AG09309 (cell line): ENCODE measurements around the gene SLC40A1.

Source experiments
- DNase-seq: peaks from one replicate; pipeline ENCODE4 v3.0.0-alpha.2; 2010; ENCODE audit warnings: low read depth
- H3K4me3 ChIP-seq: 2 replicates; pipeline ENCODE4 v1.5.1; 2011; ENCODE audit warnings: mild to moderate bottlenecking, low read depth, low read length, moderate library complexity; ENCODE audit not compliant: control insufficient read depth
- TF ChIP-seq, protein P1 (sequence below): IDR thresholded peaks from 2 replicates; pipeline ENCODE4 v1.5.1; 2011; ENCODE audit warnings: mild to moderate bottlenecking, low read depth, low read length, inconsistent platforms; ENCODE audit not compliant: insufficient read depth, control insufficient read depth; ENCODE audit errors: missing control alignments

The SLC40A1 gene

DNA sequence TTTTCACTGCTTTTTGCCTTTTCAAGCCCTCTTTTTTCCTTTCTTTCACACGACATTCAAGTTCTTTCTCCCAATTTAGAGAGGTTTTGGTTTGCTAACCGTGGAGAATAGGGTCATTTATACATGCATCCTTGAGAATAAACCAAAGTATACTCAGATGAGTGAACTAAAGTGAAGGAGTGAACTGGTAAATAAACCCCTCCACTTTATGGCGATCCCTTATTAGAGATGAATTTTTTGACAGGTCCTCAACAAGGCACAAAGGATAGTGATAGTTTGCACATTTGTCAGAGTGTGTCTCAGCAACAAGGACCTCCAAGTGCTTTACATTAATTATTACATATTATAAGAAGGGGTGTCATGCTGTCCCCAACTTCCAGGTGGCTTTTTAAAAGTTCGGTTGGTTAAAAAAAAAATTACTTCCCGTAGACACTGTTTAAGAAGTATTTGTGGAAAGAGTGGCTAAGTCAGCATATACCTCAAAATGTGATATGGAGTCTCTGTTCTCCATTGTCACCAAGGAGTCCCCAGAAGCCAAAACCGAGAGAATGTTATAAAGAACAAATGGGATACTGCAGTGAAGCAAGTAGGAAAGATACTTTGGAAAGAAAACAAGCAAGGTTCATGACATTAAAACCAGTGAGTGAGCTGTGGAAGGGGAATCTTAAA lies 1.7 kb upstream of the SLC40A1 start:
- TF ChIP-seq, protein P1, sequence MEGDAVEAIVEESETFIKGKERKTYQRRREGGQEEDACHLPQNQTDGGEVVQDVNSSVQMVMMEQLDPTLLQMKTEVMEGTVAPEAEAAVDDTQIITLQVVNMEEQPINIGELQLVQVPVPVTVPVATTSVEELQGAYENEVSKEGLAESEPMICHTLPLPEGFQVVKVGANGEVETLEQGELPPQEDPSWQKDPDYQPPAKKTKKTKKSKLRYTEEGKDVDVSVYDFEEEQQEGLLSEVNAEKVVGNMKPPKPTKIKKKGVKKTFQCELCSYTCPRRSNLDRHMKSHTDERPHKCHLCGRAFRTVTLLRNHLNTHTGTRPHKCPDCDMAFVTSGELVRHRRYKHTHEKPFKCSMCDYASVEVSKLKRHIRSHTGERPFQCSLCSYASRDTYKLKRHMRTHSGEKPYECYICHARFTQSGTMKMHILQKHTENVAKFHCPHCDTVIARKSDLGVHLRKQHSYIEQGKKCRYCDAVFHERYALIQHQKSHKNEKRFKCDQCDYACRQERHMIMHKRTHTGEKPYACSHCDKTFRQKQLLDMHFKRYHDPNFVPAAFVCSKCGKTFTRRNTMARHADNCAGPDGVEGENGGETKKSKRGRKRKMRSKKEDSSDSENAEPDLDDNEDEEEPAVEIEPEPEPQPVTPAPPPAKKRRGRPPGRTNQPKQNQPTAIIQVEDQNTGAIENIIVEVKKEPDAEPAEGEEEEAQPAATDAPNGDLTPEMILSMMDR: no peak
- DNase-seq: no peak
- H3K4me3 ChIP-seq: no peak overlapping the region

DNA sequence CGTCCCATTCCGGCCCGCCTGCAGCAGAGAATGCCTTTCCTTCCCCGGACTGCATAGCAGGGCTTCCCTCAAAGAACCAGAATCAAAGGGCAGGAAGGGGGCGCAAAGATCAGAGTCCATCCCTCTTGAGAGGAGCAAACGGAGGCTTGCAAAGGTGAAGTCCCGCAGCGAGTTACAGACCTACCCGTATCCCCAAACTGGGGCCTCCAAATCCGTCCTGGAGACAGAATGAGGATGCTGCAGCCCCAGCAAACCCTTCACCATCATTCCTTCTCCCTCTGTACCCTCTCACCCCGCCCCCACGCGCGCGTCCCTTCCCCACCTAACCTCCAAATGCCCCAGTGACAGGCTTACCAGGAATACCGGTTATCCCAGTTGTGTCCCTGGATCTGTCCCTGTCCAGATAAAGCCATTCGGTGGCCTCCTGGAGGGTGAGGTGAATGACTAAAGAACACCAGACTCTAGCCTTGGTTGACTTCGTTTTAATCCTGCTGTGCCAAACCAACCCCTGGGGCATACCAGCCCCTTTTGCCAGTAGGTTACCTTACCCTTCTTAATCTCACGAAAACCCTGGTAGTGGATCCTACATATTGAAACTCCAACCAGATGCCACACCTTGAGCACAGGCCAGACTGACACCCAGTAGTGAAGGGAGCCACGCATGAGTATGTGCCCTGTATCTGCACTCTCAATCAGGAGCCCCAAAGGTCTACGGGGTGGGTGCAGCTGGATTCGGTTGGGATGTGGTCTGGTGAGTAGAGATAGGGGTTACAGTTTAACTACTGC lies 961 bp upstream of the SLC40A1 start:
- DNase-seq: no peak
- TF ChIP-seq, protein P1: no peak
- H3K4me3 ChIP-seq: peak overlapping the region; percentile 52

DNA sequence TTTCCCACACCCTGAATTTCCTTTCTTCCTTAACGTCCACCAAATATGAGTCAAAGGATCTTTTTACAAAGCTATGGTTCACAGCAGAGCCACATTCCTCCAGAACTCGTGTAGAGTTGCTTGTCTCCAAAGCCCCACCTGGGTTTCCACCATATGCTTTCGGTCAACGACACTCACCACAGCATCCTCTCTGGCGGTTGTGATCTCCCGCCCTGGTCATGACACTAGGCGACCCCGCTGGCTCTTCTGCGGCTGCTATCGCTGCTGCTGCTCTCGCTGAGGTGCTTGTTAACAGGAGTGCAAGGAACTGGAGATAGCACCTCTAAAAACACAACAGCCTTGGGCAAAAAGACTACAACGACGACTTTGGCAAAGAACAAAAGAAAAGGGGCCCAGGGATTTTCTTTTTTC lies 340 bp downstream of the SLC40A1 start:
- no peak for DNase-seq
- H3K4me3 ChIP-seq: peak overlapping the region; percentile 52
- TF ChIP-seq, protein P1: no peak

DNA sequence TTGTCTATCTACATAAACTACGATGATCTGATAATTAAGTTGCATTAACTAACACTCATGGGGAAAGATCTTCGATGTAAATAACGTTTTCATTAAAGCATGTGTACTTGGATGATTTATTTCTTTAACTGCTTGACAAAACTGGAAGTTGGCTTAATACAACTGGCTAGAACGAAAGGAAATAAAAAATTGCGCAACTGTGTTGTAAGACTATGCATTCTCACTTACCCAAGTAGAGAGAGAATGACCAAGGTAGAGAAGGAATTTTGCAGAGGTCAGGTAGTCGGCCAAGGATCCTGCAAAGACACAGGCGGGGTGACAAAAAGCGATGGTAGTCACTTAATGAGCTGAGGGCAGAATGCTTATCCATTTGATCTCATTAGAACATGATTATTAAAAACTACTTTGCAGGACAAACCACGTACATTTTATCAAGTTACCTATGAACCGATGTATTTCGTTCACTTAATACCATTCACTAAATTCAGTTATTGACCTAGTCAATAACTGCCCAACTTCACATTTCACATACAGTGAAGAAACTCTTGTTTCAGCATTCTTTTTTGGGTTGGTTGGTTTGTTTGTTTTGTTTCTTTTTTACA lies 900 bp downstream of the SLC40A1 start:
- no peak overlapping the region; the same call in none of the 2 replicates for H3K4me3 ChIP-seq
- DNase-seq: no peak
- TF ChIP-seq, protein P1: no peak

DNA sequence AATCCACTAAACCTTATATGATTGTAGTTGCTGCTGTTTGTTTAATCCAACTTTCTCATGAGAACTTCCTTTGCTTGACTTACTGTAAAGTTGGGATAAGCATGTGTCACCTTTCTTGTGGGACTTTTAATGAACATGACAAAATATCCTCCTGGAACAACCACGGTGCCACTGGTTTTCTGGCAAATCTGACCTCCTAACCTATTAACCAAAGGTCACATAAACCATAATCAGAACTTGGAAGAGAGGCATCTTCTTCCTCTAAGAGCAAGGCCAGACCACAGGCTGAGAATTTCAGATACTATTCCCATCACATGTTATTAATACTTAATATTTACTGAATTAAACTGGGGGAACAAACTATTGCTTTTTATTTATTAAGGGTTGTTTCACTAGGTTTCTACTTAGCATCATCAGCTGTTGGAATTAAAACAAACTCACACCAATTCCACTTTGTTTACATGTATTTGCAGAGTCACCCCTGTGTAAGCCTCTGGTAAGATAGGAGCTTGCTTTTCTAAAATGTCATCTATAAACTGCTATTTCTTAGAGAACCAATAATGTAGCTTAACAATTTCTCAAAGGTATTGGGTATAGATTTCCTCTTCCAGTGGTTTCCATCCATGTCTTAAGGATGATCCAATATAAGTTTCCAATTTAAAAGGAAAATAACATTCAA lies 2.2 kb downstream of the SLC40A1 start:
- DNase-seq: no peak
- TF ChIP-seq, protein P1: no peak

DNA sequence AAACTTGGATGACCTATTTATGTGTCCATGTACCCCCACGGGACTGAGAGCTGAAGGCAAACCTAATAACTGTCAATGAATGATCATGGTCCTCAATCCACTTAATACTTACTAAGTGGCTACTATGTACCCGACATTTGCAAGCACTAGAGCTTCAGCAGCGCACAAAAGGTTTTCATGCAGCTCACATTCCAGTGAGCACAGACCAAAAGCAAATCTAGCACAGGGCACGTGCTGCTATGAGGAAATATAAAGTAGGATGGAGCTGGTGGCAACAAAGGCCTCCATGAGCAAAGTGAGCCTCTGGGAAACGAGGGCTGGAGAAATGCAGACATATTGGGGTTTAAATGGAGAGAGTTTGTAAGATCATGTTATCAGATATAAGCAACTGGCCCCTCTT lies 3.5 kb downstream of the SLC40A1 start:
- TF ChIP-seq, protein P1: no peak
- H3K4me3 ChIP-seq: no peak overlapping the region
- DNase-seq: no peak

More for the DNA sequence above, 2.2 kb downstream of the SLC40A1 start:
- no peak overlapping the region for H3K4me3 ChIP-seq
